GM06990 (cell line): ENCODE data around the gene FSTL1.

Source experiments
- DNase-seq: peaks from one replicate; pipeline ENCODE4 v3.0.0-alpha.2; 2011; ENCODE audit not compliant: insufficient read length; ENCODE audit errors: extremely low read depth
- H3K27me3 ChIP-seq: replicated peaks from 2 replicates; pipeline ENCODE4 v1.6.0; 2011; ENCODE audit warnings: low read length; ENCODE audit not compliant: control insufficient read depth, insufficient read depth
- H3K36me3 ChIP-seq: 2 replicates; pipeline ENCODE4 v1.5.1; 2011; ENCODE audit warnings: low read length; ENCODE audit not compliant: control insufficient read depth, insufficient read depth
- H3K4me3 ChIP-seq: replicated peaks from 2 replicates; pipeline ENCODE4 v1.5.1; 2011; ENCODE audit warnings: low read depth, mild to moderate bottlenecking, control low read depth, low read length
- CTCF ChIP-seq: IDR thresholded peaks from 2 replicates; pipeline ENCODE4 v1.5.1; 2011; ENCODE audit warnings: low read length, control low read depth, mild to moderate bottlenecking, inconsistent platforms; ENCODE audit not compliant: insufficient read depth, poor library complexity, severe bottlenecking

Gene FSTL1

GRCh38 chr3:120477781-120478180 lies 27.0 kb upstream of the FSTL1 start:
- Histone ChIP-seq H3K4me3 (no peak overlapping the region), H3K27me3 (no peaks in the 10 kb centered on the region; the same call in 1 of the 2 replicates), H3K36me3 (no peaks in the 10 kb centered on the region)
- TF ChIP-seq CTCF, result no peak
- no peak for DNase-seq

GRCh38 chr3:120475722-120476377 lies 25.1 kb upstream of the FSTL1 start:
- no peaks in the 10 kb centered on the region for H3K27me3 ChIP-seq
- H3K4me3 ChIP-seq, result no peak overlapping the region
- TF ChIP-seq CTCF, result no peak
- no peak for DNase-seq
- H3K36me3 ChIP-seq, result no peaks in the 10 kb centered on the region

- H3K27me3 ChIP-seq, result no peaks in the 10 kb centered on the region
- no peak for TF ChIP-seq CTCF
- no peak overlapping the region for H3K4me3 ChIP-seq
- H3K36me3 ChIP-seq, result no peaks in the 10 kb centered on the region
- DNase-seq, result no peak
Observed at GRCh38 chr3:120473896-120474675, 23.3 kb upstream of the FSTL1 start.

- DNase-seq, result no peak
- no peaks in the 10 kb centered on the region for H3K36me3 ChIP-seq
- H3K4me3 ChIP-seq, result no peak overlapping the region
- no peaks in the 10 kb centered on the region for H3K27me3 ChIP-seq
- TF ChIP-seq CTCF, result no peak
Observed at GRCh38 chr3:120473389-120473788, 22.6 kb upstream of the FSTL1 start.

- DNase-seq, result no peak
- Histone ChIP-seq H3K36me3 (no peaks in the 10 kb centered on the region), H3K27me3 (no peaks in the 10 kb centered on the region), H3K4me3 (no peak overlapping the region)
- no peak for TF ChIP-seq CTCF
Observed at GRCh38 chr3:120472121-120472844, 21.5 kb upstream of the FSTL1 start.
